Stimulated activated effector memory CD8-positive, alpha-beta T cell treated with anti-CD3 and anti-CD28 coated beads, Interleukin-12 subunit alpha, Interleukin-12 subunit beta, amount 100 ng/mL, for 72 hours (primary cell): ENCODE measurements around the gene ARL2.

ENCODE experiments used
- ATAC-seq: fragments of 150-1000 bp; cut with Tn5 transposase; 2 replicates; pipeline ENCODE4 v1.10.0; 2021
- DNase-seq, 2 donors: peaks; one replicate each; pipeline ENCODE4 v3.0.0; 2021 to 2022; ENCODE audit warnings: low spot score in 2 of 2
- H3K27ac Mint-ChIP-seq: one replicate; pipeline ENCODE4 v1.8.0; 2022; ENCODE audit warnings: mild to moderate bottlenecking, mixed read lengths
- H3K36me3 Mint-ChIP-seq: one replicate; pipeline ENCODE4 v1.8.0; 2022; ENCODE audit warnings: mild to moderate bottlenecking, mixed read lengths
- H3K4me1 Mint-ChIP-seq: one replicate; pipeline ENCODE4 v1.8.0; 2022; ENCODE audit warnings: mixed read lengths
- H3K4me3 Mint-ChIP-seq: one replicate; pipeline ENCODE4 v1.8.0; 2022; ENCODE audit warnings: mild to moderate bottlenecking, mixed read lengths
- H3K9me3 Mint-ChIP-seq: one replicate; pipeline ENCODE4 v1.8.0; 2022; ENCODE audit warnings: mixed read lengths

The ARL2 gene

GRCh38 chr11:65026810-65027209 lies 12.8 kb downstream of the ARL2 start:
- ATAC-seq (no peak), DNase-seq (no peak)
- peak overlapping the region; percentile 88 for H3K27ac Mint-ChIP-seq

GRCh38 chr11:65027213-65028067 lies 13.5 kb downstream of the ARL2 start, which contains the start of gene SNX15:
TSS of gene SNX15 (plus strand) at chr11:65027439. CDS start at chr11:65027538, 99 bp downstream.
- Mint-ChIP-seq H3K4me1 (peaks cover 15% of the 10 kb centered on the region), H3K27ac (peak within 1 kb of the TSS; percentile 88), H3K4me3 (peak within 1 kb of the TSS; percentile 72), H3K9me3 (no peaks in the 10 kb centered on the region), H3K36me3 (peaks cover 3% of the 10 kb centered on the region)
- DNase-seq (peak; percentile 87 to 94), ATAC-seq (peak; percentile 96)

More at GRCh38 chr11:65026810-65027209, 12.8 kb downstream of the ARL2 start:
- Mint-ChIP-seq H3K4me1 (peaks cover 15% of the 10 kb centered on the region), H3K4me3 (peak overlapping the region; percentile 72), H3K36me3 (no peaks in the 10 kb centered on the region), H3K9me3 (no peaks in the 10 kb centered on the region)

GRCh38 chr11:65032216-65032615 lies 18.3 kb downstream of the ARL2 start:
- H3K4me1 Mint-ChIP-seq = peaks cover 9% of the 10 kb centered on the region
- no peak overlapping the region for H3K4me3 Mint-ChIP-seq
- no peak for DNase-seq
- H3K27ac Mint-ChIP-seq = no peak overlapping the region
- H3K36me3 Mint-ChIP-seq = peaks cover 29% of the 10 kb centered on the region
- H3K9me3 Mint-ChIP-seq = no peaks in the 10 kb centered on the region
- no peak for ATAC-seq

GRCh38 chr11:65034423-65034822 lies 20.5 kb downstream of the ARL2 start:
- Mint-ChIP-seq H3K27ac (no peak overlapping the region), H3K4me1 (no peaks in the 10 kb centered on the region), H3K36me3 (peaks cover 31% of the 10 kb centered on the region), H3K9me3 (no peaks in the 10 kb centered on the region), H3K4me3 (no peak overlapping the region)
- ATAC-seq = no peak
- DNase-seq = no peak

GRCh38 chr11:65035579-65035978 lies 21.6 kb downstream of the ARL2 start:
- no peak for DNase-seq
- no peak for ATAC-seq
- H3K9me3 Mint-ChIP-seq = no peaks in the 10 kb centered on the region
- H3K27ac Mint-ChIP-seq = no peak overlapping the region
- peaks cover 31% of the 10 kb centered on the region for H3K36me3 Mint-ChIP-seq
- H3K4me1 Mint-ChIP-seq = no peaks in the 10 kb centered on the region
- H3K4me3 Mint-ChIP-seq = no peak overlapping the region

- Mint-ChIP-seq H3K36me3 (peaks cover 31% of the 10 kb centered on the region), H3K27ac (no peak overlapping the region), H3K4me3 (no peak overlapping the region), H3K4me1 (no peaks in the 10 kb centered on the region), H3K9me3 (no peaks in the 10 kb centered on the region)
- ATAC-seq = no peak
- DNase-seq = no peak
These were observed 23.0 kb downstream of the ARL2 start for GRCh38 chr11:65036931-65037330.

- Mint-ChIP-seq H3K4me1 (peaks cover 17% of the 10 kb centered on the region), H3K9me3 (no peaks in the 10 kb centered on the region), H3K4me3 (peak overlapping the region; percentile 83), H3K27ac (peak overlapping the region; percentile 93), H3K36me3 (peaks cover 33% of the 10 kb centered on the region)
- ATAC-seq (no peak), DNase-seq (no peak)
These were observed 26.5 kb downstream of the ARL2 start for GRCh38 chr11:65040520-65040846.

GRCh38 chr11:65040847-65041622 lies 27.1 kb downstream of the ARL2 start, which contains the start of gene SAC3D1:
TSS of gene SAC3D1 (plus strand) at chr11:65041210. CDS start at chr11:65041293, 83 bp downstream.
- DNase-seq = peak; percentile 83 to 94
- peak within 1 kb of the TSS; percentile 83 for H3K4me3 Mint-ChIP-seq
- H3K36me3 Mint-ChIP-seq = peaks cover 27% of the 10 kb centered on the region
- no peaks in the 10 kb centered on the region for H3K9me3 Mint-ChIP-seq
- peak; percentile 96 for ATAC-seq
- H3K4me1 Mint-ChIP-seq = peaks cover 17% of the 10 kb centered on the region
- peak within 1 kb of the TSS; percentile 93 for H3K27ac Mint-ChIP-seq

GRCh38 chr11:65042891-65043290 lies 28.9 kb downstream of the ARL2 start:
- H3K36me3 Mint-ChIP-seq = peaks cover 14% of the 10 kb centered on the region
- ATAC-seq = no peak
- no peak for DNase-seq
- H3K27ac Mint-ChIP-seq = no peak overlapping the region
- no peaks in the 10 kb centered on the region for H3K9me3 Mint-ChIP-seq
- peak overlapping the region; percentile 83 for H3K4me3 Mint-ChIP-seq
- peaks cover 25% of the 10 kb centered on the region for H3K4me1 Mint-ChIP-seq

- DNase-seq = no peak
- peaks cover 14% of the 10 kb centered on the region for H3K36me3 Mint-ChIP-seq
- ATAC-seq = no peak
- no peak overlapping the region for H3K4me3 Mint-ChIP-seq
- H3K27ac Mint-ChIP-seq = no peak overlapping the region
- H3K9me3 Mint-ChIP-seq = no peaks in the 10 kb centered on the region
- H3K4me1 Mint-ChIP-seq = peaks cover 25% of the 10 kb centered on the region
These were observed 30.0 kb downstream of the ARL2 start for GRCh38 chr11:65043881-65044501.

- DNase-seq = no peak
- Mint-ChIP-seq H3K36me3 (peaks cover 14% of the 10 kb centered on the region), H3K4me1 (peaks cover 25% of the 10 kb centered on the region), H3K4me3 (no peak overlapping the region), H3K9me3 (no peaks in the 10 kb centered on the region), H3K27ac (no peak overlapping the region)
- no peak for ATAC-seq
These were observed 31.1 kb downstream of the ARL2 start for GRCh38 chr11:65045061-65045460.

- Mint-ChIP-seq H3K4me3 (no peak overlapping the region), H3K9me3 (no peaks in the 10 kb centered on the region), H3K4me1 (peaks cover 25% of the 10 kb centered on the region), H3K27ac (no peak overlapping the region), H3K36me3 (peaks cover 14% of the 10 kb centered on the region)
- DNase-seq (no peak), ATAC-seq (no peak)
These were observed 31.8 kb downstream of the ARL2 start for GRCh38 chr11:65045728-65046127.

- H3K9me3 Mint-ChIP-seq = no peaks in the 10 kb centered on the region
- peak overlapping the region; percentile 68 for H3K4me3 Mint-ChIP-seq
- DNase-seq (no peak), ATAC-seq (peak; percentile 39)
- peaks cover 27% of the 10 kb centered on the region for H3K4me1 Mint-ChIP-seq
- peaks cover 14% of the 10 kb centered on the region for H3K36me3 Mint-ChIP-seq
- H3K27ac Mint-ChIP-seq = peak overlapping the region; percentile 81
These were observed 33.8 kb downstream of the ARL2 start for GRCh38 chr11:65047581-65048422.

- H3K4me3 Mint-ChIP-seq = no peak overlapping the region
- H3K36me3 Mint-ChIP-seq = no peaks in the 10 kb centered on the region
- no peaks in the 10 kb centered on the region for H3K9me3 Mint-ChIP-seq
- H3K27ac Mint-ChIP-seq = no peak overlapping the region
- peaks cover 34% of the 10 kb centered on the region for H3K4me1 Mint-ChIP-seq
- peak in 1 of 2 donors; percentile 65 for DNase-seq
- ATAC-seq = peak; percentile 58
These were observed 37.5 kb downstream of the ARL2 start for GRCh38 chr11:65051398-65051858.
